HepG2 (cell line): ENCODE data around the gene FBLN7. TPM values are rescaled to one million over a fixed set of nuclear protein-coding genes. Genes with fewer than 3 reads are reported as not detected.

Source experiments
- AKAP8 ChIP-seq: sonication (generic); formaldehyde crosslinking; IDR thresholded peaks from 2 replicates; pipeline ENCODE4 v1.5.1; 2020; ENCODE audit warnings: mild to moderate bottlenecking, missing genetic modification reagents
- HMG20A ChIP-seq: IDR thresholded peaks from 2 replicates; pipeline ENCODE4 v1.6.1; 2016; ENCODE audit warnings: borderline replicate concordance
- HNRNPL ChIP-seq: fragments of 200-400 bp; formaldehyde crosslinking; IDR thresholded peaks from 2 replicates; pipeline ENCODE4 v1.6.1; 2017; ENCODE audit warnings: mild to moderate bottlenecking, low read depth, low read length
- KLF6 ChIP-seq: IDR thresholded peaks from 2 replicates; pipeline ENCODE4 v1.8.0; 2016; ENCODE audit warnings: missing biosample characterization, missing genetic modification reagents
- MTA1 ChIP-seq: sonication (generic); formaldehyde crosslinking; IDR thresholded peaks from 2 replicates; pipeline ENCODE4 v1.4.0; 2020; ENCODE audit warnings: missing genetic modification reagents, mild to moderate bottlenecking, borderline replicate concordance
- PRPF4 ChIP-seq: fragments of 200-400 bp; formaldehyde crosslinking; IDR thresholded peaks from 2 replicates; pipeline ENCODE4 v1.6.1; 2016; ENCODE audit warnings: low read length, low read depth; ENCODE audit not compliant: poor library complexity, severe bottlenecking
- RCOR2 ChIP-seq: IDR thresholded peaks from 2 replicates; pipeline ENCODE4 v1.6.1; 2016; ENCODE audit warnings: missing biosample characterization, missing genetic modification reagents
- SRF ChIP-seq: IDR thresholded peaks from 2 replicates; pipeline ENCODE4 v1.6.1; 2011; ENCODE audit warnings: mild to moderate bottlenecking, low read depth, low read length, moderate library complexity
- SSRP1 ChIP-seq: IDR thresholded peaks from 2 replicates; pipeline ENCODE4 v1.6.1; 2016; ENCODE audit warnings: control low read depth
- STAT5B ChIP-seq: sonication (generic); formaldehyde crosslinking; IDR thresholded peaks from 2 replicates; pipeline ENCODE4 v1.4.0; 2020; ENCODE audit warnings: missing genetic modification reagents
- TSC22D2 ChIP-seq: sonication (generic); formaldehyde crosslinking; IDR thresholded peaks from 2 replicates; pipeline ENCODE4 v1.5.1; 2020; ENCODE audit warnings: missing genetic modification reagents, mild to moderate bottlenecking, borderline replicate concordance
- ZFP1 ChIP-seq: IDR thresholded peaks from 2 replicates; pipeline ENCODE4 v1.6.1; 2016
- ZFP36L2 ChIP-seq: sonication (generic); formaldehyde crosslinking; IDR thresholded peaks from 2 replicates; pipeline ENCODE4 v1.4.0; 2020; ENCODE audit warnings: missing genetic modification reagents
- ZNF12 ChIP-seq: sonication (generic); formaldehyde crosslinking; IDR thresholded peaks from 2 replicates; pipeline ENCODE4 v1.5.0; 2020; ENCODE audit warnings: missing genetic modification reagents
- ZNF557 ChIP-seq: sonication (generic); formaldehyde crosslinking; IDR thresholded peaks from 2 replicates; pipeline ENCODE4 v1.4.0; 2020; ENCODE audit warnings: missing genetic modification reagents
- ZNF577 ChIP-seq: sonication (generic); formaldehyde crosslinking; IDR thresholded peaks from 2 replicates; pipeline ENCODE4 v1.4.0; 2020; ENCODE audit warnings: mild to moderate bottlenecking, low read depth, missing genetic modification reagents, borderline replicate concordance
- ZNF772 ChIP-seq: sonication (generic); formaldehyde crosslinking; IDR thresholded peaks from 2 replicates; pipeline ENCODE4 v1.5.0; 2020; ENCODE audit warnings: mild to moderate bottlenecking, missing genetic modification reagents
- ZNF839 ChIP-seq: sonication (generic); formaldehyde crosslinking; IDR thresholded peaks from 2 replicates; pipeline ENCODE4 v1.4.0; 2020; ENCODE audit warnings: missing genetic modification reagents, mild to moderate bottlenecking, borderline replicate concordance
- ZSCAN25 ChIP-seq: sonication (generic); formaldehyde crosslinking; IDR thresholded peaks from 2 replicates; pipeline ENCODE4 v1.8.0; 2022; ENCODE audit warnings: mild to moderate bottlenecking, missing genetic modification reagents
- polyA plus RNA-seq, 8 experiments: library from polyadenylated mRNA; depleted of rRNA in 3 of 8; stranded (reverse) in 7 of 8; unstranded in 1 of 8; fragments of >200 nt; fragmentation: Illumina TruSeq in 4 of 8; extraction: Trizol in 4 of 8; gene quantifications; 2 replicates each; pipeline versions ENCODE4 v1.2.1 to v1.2.3, GENCODE V29; 2011 to 2016; ENCODE audit warnings: low read depth in 4 of 8, missing spikeins in 1 of 8, mixed read lengths in 1 of 8; ENCODE audit not compliant: insufficient read depth in 1 of 8
- total RNA-seq, 5 experiments: library from RNA; depleted of rRNA; stranded (reverse); fragments of >200 nt; fragmentation: Illumina TruSeq; extraction: Trizol; gene quantifications; 2 replicates each; pipeline ENCODE4 v1.2.3, GENCODE V29; 2016; ENCODE audit warnings: low read depth in 1 of 5
- TF ChIP-seq, protein P1 (sequence below): IDR thresholded peaks from 2 replicates; pipeline ENCODE4 v1.6.1; 2016
- TF ChIP-seq, protein P2 (sequence below): sonication (generic); formaldehyde crosslinking; conservative IDR thresholded peaks from 2 replicates; pipeline ENCODE4 v1.4.0; 2020; ENCODE audit warnings: missing genetic modification reagents
- TF ChIP-seq, protein P3 (sequence below): sonication (generic); formaldehyde crosslinking; IDR thresholded peaks from 2 replicates; pipeline ENCODE4 v1.4.0; 2020; ENCODE audit warnings: mild to moderate bottlenecking, missing genetic modification reagents
- TF ChIP-seq, protein P4 (sequence below): sonication (generic); formaldehyde crosslinking; IDR thresholded peaks from 2 replicates; pipeline ENCODE4 v1.5.0; 2020; ENCODE audit warnings: mild to moderate bottlenecking, low read depth, missing genetic modification reagents, borderline replicate concordance
- TF ChIP-seq, protein P5 (sequence below): sonication (generic); formaldehyde crosslinking; IDR thresholded peaks from 2 replicates; pipeline ENCODE4 v1.8.0; 2022; ENCODE audit warnings: mild to moderate bottlenecking, missing genetic modification reagents
- TF ChIP-seq, protein P6 (sequence below): sonication (generic); formaldehyde crosslinking; IDR thresholded peaks from 2 replicates; pipeline ENCODE4 v1.4.0; 2020; ENCODE audit warnings: low read depth, mild to moderate bottlenecking, missing genetic modification reagents

FBLN7 gene
- total and polyA plus RNA-seq, 2 of the 13 experiments (the other 11 are each of a cell fraction or from before 2014, with no cell fraction given), result 1.4 to 2.3 TPM

DNA sequence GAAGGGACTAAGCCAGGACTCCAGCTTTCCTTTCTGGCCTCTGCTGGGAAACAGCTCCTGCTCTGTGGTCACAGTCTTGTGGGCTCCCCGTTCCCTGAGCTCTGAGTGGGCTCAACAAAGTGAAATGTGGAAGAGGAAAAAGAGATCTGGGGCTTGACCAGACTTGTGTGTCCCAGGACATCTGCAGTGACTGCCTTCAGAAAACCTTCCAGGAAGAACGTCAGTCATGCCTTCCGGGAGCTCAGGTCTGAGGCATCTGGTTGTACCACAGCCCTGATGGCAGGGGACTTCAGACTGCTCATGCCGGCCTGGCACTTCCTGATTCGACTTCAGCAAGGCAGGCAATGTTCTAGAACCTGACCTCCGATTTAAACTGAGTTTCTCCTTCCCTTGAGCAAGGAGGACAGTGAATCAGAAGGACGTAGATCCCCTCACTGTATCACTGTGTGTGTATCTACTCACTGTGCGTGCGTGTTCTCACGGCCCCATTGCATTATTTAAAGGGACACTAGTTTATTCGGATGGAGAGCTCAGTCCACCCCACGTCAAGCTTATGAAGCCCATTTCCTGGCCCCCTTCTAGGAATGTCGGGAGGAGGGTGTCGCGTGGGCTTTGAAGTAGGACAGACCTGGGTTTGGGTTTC is 548 bp upstream of the FBLN7 start (continued):
- TF ChIP-seq ZNF557 (CRISPR knock-in tag) (no peak), RCOR2 (CRISPR knock-in tag) (no peak), ZNF839 (CRISPR knock-in tag) (0 out of 2 replicates have a peak, but pooled peaks have one; percentile 39), ZSCAN25 (CRISPR knock-in tag) (no peak), ZNF577 (CRISPR knock-in tag) (no peak), ZNF12 (CRISPR knock-in tag) (no peak), HNRNPL (no peak), HMG20A (CRISPR knock-in tag) (no peak), ZFP1 (CRISPR knock-in tag) (no peak), KLF6 (no peak), MTA1 (CRISPR knock-in tag) (no peak), ZFP36L2 (CRISPR knock-in tag) (no peak), PRPF4 (no peak), ZNF772 (no peak), SSRP1 (CRISPR knock-in tag) (0 out of 2 replicates have a peak, but pooled peaks have one; percentile 51), AKAP8 (no peak), STAT5B (CRISPR knock-in tag) (no peak), SRF (no peak), TSC22D2 (CRISPR knock-in tag) (no peak)
- TF ChIP-seq, protein P1, sequence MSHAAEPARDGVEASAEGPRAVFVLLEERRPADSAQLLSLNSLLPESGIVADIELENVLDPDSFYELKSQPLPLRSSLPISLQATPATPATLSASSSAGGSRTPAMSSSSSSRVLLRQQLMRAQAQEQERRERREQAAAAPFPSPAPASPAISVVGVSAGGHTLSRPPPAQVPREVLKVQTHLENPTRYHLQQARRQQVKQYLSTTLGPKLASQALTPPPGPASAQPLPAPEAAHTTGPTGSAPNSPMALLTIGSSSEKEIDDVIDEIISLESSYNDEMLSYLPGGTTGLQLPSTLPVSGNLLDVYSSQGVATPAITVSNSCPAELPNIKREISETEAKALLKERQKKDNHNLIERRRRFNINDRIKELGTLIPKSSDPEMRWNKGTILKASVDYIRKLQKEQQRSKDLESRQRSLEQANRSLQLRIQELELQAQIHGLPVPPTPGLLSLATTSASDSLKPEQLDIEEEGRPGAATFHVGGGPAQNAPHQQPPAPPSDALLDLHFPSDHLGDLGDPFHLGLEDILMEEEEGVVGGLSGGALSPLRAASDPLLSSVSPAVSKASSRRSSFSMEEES (CRISPR knock-in tag), result no peak; the same call in 1 of the 2 replicates
- TF ChIP-seq, protein P2, sequence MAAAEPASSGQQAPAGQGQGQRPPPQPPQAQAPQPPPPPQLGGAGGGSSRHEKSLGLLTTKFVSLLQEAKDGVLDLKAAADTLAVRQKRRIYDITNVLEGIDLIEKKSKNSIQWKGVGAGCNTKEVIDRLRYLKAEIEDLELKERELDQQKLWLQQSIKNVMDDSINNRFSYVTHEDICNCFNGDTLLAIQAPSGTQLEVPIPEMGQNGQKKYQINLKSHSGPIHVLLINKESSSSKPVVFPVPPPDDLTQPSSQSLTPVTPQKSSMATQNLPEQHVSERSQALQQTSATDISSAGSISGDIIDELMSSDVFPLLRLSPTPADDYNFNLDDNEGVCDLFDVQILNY (CRISPR knock-in tag), result no peak
- TF ChIP-seq, protein P3, sequence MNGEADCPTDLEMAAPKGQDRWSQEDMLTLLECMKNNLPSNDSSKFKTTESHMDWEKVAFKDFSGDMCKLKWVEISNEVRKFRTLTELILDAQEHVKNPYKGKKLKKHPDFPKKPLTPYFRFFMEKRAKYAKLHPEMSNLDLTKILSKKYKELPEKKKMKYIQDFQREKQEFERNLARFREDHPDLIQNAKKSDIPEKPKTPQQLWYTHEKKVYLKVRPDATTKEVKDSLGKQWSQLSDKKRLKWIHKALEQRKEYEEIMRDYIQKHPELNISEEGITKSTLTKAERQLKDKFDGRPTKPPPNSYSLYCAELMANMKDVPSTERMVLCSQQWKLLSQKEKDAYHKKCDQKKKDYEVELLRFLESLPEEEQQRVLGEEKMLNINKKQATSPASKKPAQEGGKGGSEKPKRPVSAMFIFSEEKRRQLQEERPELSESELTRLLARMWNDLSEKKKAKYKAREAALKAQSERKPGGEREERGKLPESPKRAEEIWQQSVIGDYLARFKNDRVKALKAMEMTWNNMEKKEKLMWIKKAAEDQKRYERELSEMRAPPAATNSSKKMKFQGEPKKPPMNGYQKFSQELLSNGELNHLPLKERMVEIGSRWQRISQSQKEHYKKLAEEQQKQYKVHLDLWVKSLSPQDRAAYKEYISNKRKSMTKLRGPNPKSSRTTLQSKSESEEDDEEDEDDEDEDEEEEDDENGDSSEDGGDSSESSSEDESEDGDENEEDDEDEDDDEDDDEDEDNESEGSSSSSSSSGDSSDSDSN, result no peak
- TF ChIP-seq, protein P4, sequence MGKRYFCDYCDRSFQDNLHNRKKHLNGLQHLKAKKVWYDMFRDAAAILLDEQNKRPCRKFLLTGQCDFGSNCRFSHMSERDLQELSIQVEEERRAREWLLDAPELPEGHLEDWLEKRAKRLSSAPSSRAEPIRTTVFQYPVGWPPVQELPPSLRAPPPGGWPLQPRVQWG (CRISPR knock-in tag), result no peak
- TF ChIP-seq, protein P5, sequence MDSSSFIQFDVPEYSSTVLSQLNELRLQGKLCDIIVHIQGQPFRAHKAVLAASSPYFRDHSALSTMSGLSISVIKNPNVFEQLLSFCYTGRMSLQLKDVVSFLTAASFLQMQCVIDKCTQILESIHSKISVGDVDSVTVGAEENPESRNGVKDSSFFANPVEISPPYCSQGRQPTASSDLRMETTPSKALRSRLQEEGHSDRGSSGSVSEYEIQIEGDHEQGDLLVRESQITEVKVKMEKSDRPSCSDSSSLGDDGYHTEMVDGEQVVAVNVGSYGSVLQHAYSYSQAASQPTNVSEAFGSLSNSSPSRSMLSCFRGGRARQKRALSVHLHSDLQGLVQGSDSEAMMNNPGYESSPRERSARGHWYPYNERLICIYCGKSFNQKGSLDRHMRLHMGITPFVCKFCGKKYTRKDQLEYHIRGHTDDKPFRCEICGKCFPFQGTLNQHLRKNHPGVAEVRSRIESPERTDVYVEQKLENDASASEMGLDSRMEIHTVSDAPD (CRISPR knock-in tag), result no peak
- TF ChIP-seq, protein P6, sequence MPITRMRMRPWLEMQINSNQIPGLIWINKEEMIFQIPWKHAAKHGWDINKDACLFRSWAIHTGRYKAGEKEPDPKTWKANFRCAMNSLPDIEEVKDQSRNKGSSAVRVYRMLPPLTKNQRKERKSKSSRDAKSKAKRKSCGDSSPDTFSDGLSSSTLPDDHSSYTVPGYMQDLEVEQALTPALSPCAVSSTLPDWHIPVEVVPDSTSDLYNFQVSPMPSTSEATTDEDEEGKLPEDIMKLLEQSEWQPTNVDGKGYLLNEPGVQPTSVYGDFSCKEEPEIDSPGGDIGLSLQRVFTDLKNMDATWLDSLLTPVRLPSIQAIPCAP, result no peak
